Parathyroid adenoma (tissue), 2 donors: ENCODE measurements around the gene DCUN1D2.

Experiments
- H2AFZ ChIP-seq: fragments of 300-600 bp; sonication (generic); one replicate; pipeline ENCODE4 v1.7.0; 2017; ENCODE audit warnings: antibody characterized with exemption, mild to moderate bottlenecking
- H3K27ac ChIP-seq: fragments of 300-600 bp; sonication (generic); one replicate; pipeline ENCODE4 v1.7.0; 2017
- H3K27me3 ChIP-seq: fragments of 300-600 bp; sonication (generic); one replicate; pipeline ENCODE4 v1.7.0; 2017; ENCODE audit warnings: low read length; ENCODE audit not compliant: control insufficient read depth, insufficient read depth
- H3K36me3 ChIP-seq: fragments of 300-600 bp; sonication (generic); one replicate; pipeline ENCODE4 v1.7.0; 2017; ENCODE audit warnings: low read length; ENCODE audit not compliant: control insufficient read depth, insufficient read depth
- H3K4me1 ChIP-seq: fragments of 300-600 bp; sonication (generic); one replicate; pipeline ENCODE4 v1.7.0; 2017; ENCODE audit warnings: control low read depth
- H3K4me2 ChIP-seq: fragments of 300-600 bp; sonication (generic); one replicate; pipeline ENCODE4 v1.7.0; 2017; ENCODE audit warnings: low read length
- H3K4me3 ChIP-seq: fragments of 300-600 bp; sonication (generic); one replicate; pipeline ENCODE4 v1.7.0; 2017; ENCODE audit warnings: low read depth, low read length
- H3K79me2 ChIP-seq: fragments of 300-600 bp; sonication (generic); one replicate; pipeline ENCODE4 v1.7.0; 2017; ENCODE audit warnings: control low read depth
- H3K9ac ChIP-seq: fragments of 300-600 bp; sonication (generic); one replicate; pipeline ENCODE4 v1.7.0; 2017; ENCODE audit warnings: mild to moderate bottlenecking
- H3K9me3 ChIP-seq: fragments of 300-600 bp; sonication (generic); one replicate; pipeline ENCODE4 v1.7.0; 2017; ENCODE audit warnings: low read length; ENCODE audit not compliant: control insufficient read depth
- TF ChIP-seq, protein P1 (sequence below): fragments of 300-600 bp; sonication (generic); IDR thresholded peaks from one replicate; pipeline ENCODE4 v1.7.0; 2017; ENCODE audit warnings: antibody characterized with exemption, mild to moderate bottlenecking
- donor health status: primary hyperparathyroidism.

The DCUN1D2 gene

DNA sequence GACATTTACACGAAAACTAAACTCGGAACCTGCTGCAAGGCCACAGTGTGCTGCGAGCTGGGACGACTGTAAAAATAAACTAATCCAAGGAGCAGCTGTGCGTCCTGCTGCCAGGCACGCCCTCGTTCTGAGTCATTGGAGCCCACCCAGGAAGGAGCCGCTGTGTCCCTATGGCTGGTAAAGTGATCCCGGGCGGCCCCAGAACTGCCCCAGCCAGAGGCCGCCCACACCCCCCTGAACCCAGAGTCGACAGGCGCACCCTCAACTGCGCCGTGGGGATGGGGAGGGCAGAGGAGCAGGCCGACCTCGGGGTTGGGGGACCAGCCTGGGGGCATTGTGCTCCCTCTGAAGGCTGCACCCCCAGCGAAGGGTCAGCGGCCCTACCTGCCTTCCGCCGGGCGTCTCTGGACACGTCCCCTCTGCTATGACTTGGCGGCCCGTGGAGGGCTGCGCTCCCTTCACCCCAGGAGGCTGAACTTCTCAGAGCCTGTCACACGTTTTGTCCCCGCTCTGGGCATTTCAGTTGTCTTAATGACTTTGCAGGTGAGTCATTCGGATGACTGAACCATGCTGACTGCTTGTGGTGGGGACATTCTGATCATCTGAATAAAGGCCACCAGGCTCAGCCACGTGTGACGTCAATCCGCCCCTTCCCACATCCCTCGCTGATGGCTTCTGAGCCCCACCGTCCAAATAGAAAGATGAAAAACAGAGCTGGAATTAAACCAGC lies 79.9 kb downstream of the DCUN1D2 start:
- H3K4me2 ChIP-seq: no peak overlapping the region
- H3K9me3 ChIP-seq: no peaks in the 10 kb centered on the region
- no peak overlapping the region for H2AFZ ChIP-seq
- TF ChIP-seq, protein P1, sequence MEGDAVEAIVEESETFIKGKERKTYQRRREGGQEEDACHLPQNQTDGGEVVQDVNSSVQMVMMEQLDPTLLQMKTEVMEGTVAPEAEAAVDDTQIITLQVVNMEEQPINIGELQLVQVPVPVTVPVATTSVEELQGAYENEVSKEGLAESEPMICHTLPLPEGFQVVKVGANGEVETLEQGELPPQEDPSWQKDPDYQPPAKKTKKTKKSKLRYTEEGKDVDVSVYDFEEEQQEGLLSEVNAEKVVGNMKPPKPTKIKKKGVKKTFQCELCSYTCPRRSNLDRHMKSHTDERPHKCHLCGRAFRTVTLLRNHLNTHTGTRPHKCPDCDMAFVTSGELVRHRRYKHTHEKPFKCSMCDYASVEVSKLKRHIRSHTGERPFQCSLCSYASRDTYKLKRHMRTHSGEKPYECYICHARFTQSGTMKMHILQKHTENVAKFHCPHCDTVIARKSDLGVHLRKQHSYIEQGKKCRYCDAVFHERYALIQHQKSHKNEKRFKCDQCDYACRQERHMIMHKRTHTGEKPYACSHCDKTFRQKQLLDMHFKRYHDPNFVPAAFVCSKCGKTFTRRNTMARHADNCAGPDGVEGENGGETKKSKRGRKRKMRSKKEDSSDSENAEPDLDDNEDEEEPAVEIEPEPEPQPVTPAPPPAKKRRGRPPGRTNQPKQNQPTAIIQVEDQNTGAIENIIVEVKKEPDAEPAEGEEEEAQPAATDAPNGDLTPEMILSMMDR: no peak
- H3K27ac ChIP-seq: no peak overlapping the region
- no peaks in the 10 kb centered on the region for H3K79me2 ChIP-seq
- no peak overlapping the region for H3K4me3 ChIP-seq
- H3K27me3 ChIP-seq: no peaks in the 10 kb centered on the region
- H3K4me1 ChIP-seq: no peaks in the 10 kb centered on the region
- H3K9ac ChIP-seq: no peak overlapping the region
- H3K36me3 ChIP-seq: no peaks in the 10 kb centered on the region

DNA sequence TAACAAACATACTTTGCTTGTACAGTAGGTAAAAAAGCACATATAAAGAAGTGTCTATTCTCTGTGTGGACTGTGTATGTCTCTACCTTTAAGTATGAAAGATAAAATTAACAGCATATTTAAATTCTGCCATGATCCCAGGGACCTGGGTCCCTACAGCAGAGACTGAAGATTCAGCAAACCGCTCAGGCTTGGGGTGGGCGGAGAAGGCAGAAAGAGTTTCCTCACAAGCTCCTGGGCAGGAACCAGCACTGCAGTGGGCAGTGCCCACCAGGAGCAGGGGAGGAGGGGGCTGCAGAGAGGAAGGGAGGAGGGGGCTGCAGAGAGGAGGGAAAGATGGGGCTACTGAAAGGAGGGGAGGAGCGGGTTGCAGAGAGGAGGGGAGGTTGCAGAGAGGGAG lies 81.9 kb downstream of the DCUN1D2 start:
- Histone ChIP-seq H3K36me3 (no peaks in the 10 kb centered on the region), H3K4me3 (no peak overlapping the region), H3K4me1 (no peaks in the 10 kb centered on the region), H3K79me2 (no peaks in the 10 kb centered on the region), H3K9me3 (no peaks in the 10 kb centered on the region), H3K9ac (no peak overlapping the region), H3K27ac (no peak overlapping the region), H3K4me2 (no peak overlapping the region), H3K27me3 (no peaks in the 10 kb centered on the region), H2AFZ (no peak overlapping the region)
- TF ChIP-seq, protein P1: no peak

DNA sequence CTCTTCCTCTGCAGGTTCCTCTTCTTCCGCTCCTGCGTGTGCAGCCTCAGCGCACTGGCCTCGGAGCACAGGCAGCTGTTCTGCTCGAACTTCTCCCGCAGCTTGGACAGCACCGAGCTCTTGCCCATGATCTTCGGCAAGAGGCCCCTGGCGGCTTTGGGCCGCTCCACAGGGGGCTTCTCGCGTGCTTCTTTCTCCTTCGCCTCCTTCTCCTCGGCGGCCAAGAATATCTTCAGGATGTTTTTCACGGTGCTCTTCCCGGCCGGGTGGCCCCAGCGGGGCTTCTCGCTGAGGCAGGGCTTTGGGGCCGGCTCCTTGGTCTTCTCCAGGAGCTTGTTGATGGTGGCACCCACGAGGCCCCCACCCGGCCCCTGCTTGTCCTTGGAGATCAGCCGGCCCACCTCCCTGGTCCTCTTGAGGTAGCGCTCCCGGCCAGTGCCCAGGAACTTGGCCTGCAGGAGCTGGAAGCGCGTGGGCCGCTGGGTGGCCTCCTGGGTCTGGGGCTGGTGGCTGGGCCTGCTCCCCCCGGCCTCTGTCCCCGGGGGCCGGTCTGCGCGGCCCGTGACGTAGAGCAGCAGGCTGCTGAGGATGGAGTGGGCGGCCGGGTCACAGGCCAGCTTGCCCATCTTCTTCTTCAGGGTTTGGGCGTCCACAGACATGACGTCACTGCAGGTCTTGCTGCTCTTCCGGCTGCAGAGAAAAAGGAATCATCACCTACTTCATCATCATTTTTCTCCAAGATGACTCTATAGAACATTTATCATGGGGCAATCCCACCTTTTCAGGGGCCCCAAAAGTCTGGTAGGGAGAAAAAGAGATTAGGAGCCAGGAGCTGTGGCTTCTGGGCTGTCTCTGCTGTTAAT lies 82.7 kb downstream of the DCUN1D2 start:
- H2AFZ ChIP-seq: no peak overlapping the region
- H3K27ac ChIP-seq: no peak overlapping the region
- H3K79me2 ChIP-seq: no peaks in the 10 kb centered on the region
- TF ChIP-seq, protein P1: no peak
- no peak overlapping the region for H3K9ac ChIP-seq
- H3K36me3 ChIP-seq: no peaks in the 10 kb centered on the region
- no peak overlapping the region for H3K4me3 ChIP-seq
- H3K9me3 ChIP-seq: no peaks in the 10 kb centered on the region
- H3K4me1 ChIP-seq: no peaks in the 10 kb centered on the region
- H3K4me2 ChIP-seq: no peak overlapping the region
- no peaks in the 10 kb centered on the region for H3K27me3 ChIP-seq

DNA sequence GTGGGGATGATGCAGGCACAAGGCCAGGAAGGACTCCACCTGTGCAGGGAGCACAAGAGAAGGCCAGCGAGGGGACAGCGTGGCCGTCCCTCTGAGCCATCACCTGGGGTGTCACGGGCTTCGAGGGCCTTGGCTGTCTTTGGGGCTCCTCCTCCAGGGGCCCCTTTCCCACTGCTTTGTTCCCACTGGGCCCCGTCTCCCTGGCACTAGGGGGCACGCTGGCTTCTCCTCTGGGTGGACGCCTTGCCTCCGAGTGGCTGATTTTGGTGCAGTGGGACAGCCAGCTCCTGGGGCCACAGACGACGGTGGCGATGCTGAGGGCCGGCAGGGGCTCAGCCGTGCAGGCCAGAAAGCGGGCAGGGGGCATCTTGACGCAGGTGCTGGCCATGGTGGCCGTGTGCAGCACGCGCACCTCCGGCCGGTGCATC lies 83.4 kb downstream of the DCUN1D2 start:
- H3K4me2 ChIP-seq: no peak overlapping the region
- H3K9ac ChIP-seq: no peak overlapping the region
- TF ChIP-seq, protein P1: no peak

More for the DNA sequence above, 83.4 kb downstream of the DCUN1D2 start:
- H3K27me3 ChIP-seq: no peaks in the 10 kb centered on the region
- no peaks in the 10 kb centered on the region for H3K36me3 ChIP-seq
- H3K9me3 ChIP-seq: no peaks in the 10 kb centered on the region
- H3K4me1 ChIP-seq: no peaks in the 10 kb centered on the region
- H3K4me3 ChIP-seq: no peak overlapping the region
- H3K27ac ChIP-seq: no peak overlapping the region
- no peak overlapping the region for H2AFZ ChIP-seq
- H3K79me2 ChIP-seq: no peaks in the 10 kb centered on the region
